H1 (cell line): ENCODE results near the gene TCEAL4. TPM values are rescaled to one million over a fixed set of nuclear protein-coding genes. Genes with fewer than 3 reads are reported as not detected.

Experiments
- CTCF ChIA-PET: fragments of 300-600 bp; sonication (Branson Sonifier 250); formaldehyde crosslinking; loops from one replicate; lab custom pipeline; 2021; ENCODE audit not compliant: partially characterized antibody; lab: Charles Lee
- POLR2A ChIA-PET: fragments of 300-600 bp; sonication (Branson Sonifier 250); formaldehyde crosslinking; loops from one replicate; lab custom pipeline; 2021; ENCODE audit warnings: inconsistent platforms; ENCODE audit not compliant: partially characterized antibody; lab: Charles Lee
- DNase-seq, 2 experiments: peaks; one replicate each; pipeline versions ENCODE4 v3.0.0 to v3.0.0-alpha.2; 2010 to 2022; ENCODE audit warnings: low spot score in 2 of 2, low read depth in 1 of 2, mixed read lengths in 1 of 2
- FAIRE-seq: peaks from 2 replicates; lab custom pipeline; 2011; peaks lifted over from hg19 to GRCh38; lab: Jason Lieb, UNC
- H2AFZ ChIP-seq: 2 replicates; pipeline ENCODE4 v1.8.1; 2012; ENCODE audit warnings: low read length, inconsistent platforms
- H2AK5ac ChIP-seq: 2 replicates; pipeline ENCODE4 v1.6.1; 2013; ENCODE audit warnings: low read depth, low read length
- H2BK120ac ChIP-seq: replicated peaks from 2 replicates; pipeline ENCODE3; 2013; ENCODE audit warnings: low read depth, low read length, inconsistent platforms
- H2BK12ac ChIP-seq: 2 replicates; pipeline ENCODE4 v1.6.1; 2013; ENCODE audit warnings: low read depth, low read length
- H2BK15ac ChIP-seq: 2 replicates; pipeline ENCODE4 v1.6.1; 2013; ENCODE audit warnings: low read length
- H2BK20ac ChIP-seq: 2 replicates; pipeline ENCODE4 v1.6.1; 2013; ENCODE audit warnings: low read length
- H2BK5ac ChIP-seq: 2 replicates; pipeline ENCODE4 v1.6.1; 2013; ENCODE audit warnings: low read depth, low read length
- H3K14ac ChIP-seq: 2 replicates; pipeline ENCODE4 v1.6.1; 2013; ENCODE audit warnings: inconsistent platforms; ENCODE audit not compliant: insufficient read length
- H3K18ac ChIP-seq: 2 replicates; pipeline ENCODE4 v1.6.1; 2013; ENCODE audit warnings: low read length; ENCODE audit errors: extremely low read depth
- H3K23ac ChIP-seq: 2 replicates; pipeline ENCODE4 v1.6.1; 2013; ENCODE audit warnings: inconsistent platforms; ENCODE audit not compliant: insufficient read length
- H3K23me2 ChIP-seq: 2 replicates; pipeline ENCODE4 v1.6.1; 2013; ENCODE audit warnings: low read depth, low read length
- H3K27ac ChIP-seq: 2 replicates; pipeline ENCODE4 v1.6.1; 2011; ENCODE audit warnings: low read depth, low read length, inconsistent platforms
- H3K27me3 ChIP-seq, 4 experiments: replicated peaks in 1 of 4; 1 replicate in 1 of 4; 2 replicates in 3 of 4; pipeline versions ENCODE4 v1.6.1 to v1.8.1; 2011 to 2013; ENCODE audit warnings: low read length in 3 of 4, mild to moderate bottlenecking in 3 of 4, inconsistent platforms in 2 of 4, mixed read lengths in 2 of 4, moderate library complexity in 1 of 4; ENCODE audit not compliant: control insufficient read depth in 3 of 4, insufficient read depth in 3 of 4; ENCODE audit errors: extremely low read depth in 1 of 4
- H3K36me3 ChIP-seq, 4 experiments: 2 replicates each; pipeline versions ENCODE4 v1.6.1 to v1.8.1; 2011 to 2013; ENCODE audit warnings: mild to moderate bottlenecking in 4 of 4, low read length in 3 of 4, moderate library complexity in 2 of 4, control low read depth in 1 of 4, inconsistent platforms in 1 of 4; ENCODE audit not compliant: insufficient read depth in 4 of 4, control insufficient read depth in 2 of 4
- H3K4ac ChIP-seq: replicated peaks from 2 replicates; pipeline ENCODE3; 2013; ENCODE audit warnings: low read length, low read depth, mixed read lengths, inconsistent platforms; ENCODE audit not compliant: insufficient read length
- H3K4me1 ChIP-seq, 4 experiments: replicated peaks in 1 of 4; 1 replicate in 1 of 4; 2 replicates in 3 of 4; pipeline versions ENCODE4 v1.6.1 to v1.8.1; 2011 to 2013; ENCODE audit warnings: low read length in 3 of 4, inconsistent platforms in 2 of 4, mixed read lengths in 1 of 4; ENCODE audit not compliant: insufficient read depth in 4 of 4, control insufficient read depth in 3 of 4
- H3K4me2 ChIP-seq, 2 experiments: 2 replicates each; pipeline versions ENCODE4 v1.6.1 to v1.8.1; 2011 to 2013; ENCODE audit warnings: low read depth in 2 of 2, low read length in 2 of 2, control low read depth in 1 of 2, inconsistent platforms in 1 of 2, mild to moderate bottlenecking in 1 of 2; ENCODE audit not compliant: insufficient read depth in 1 of 2
- H3K4me3 ChIP-seq, 4 experiments: fragments of 200-600, 300-600 bp in 1 of 4; sonication (generic), shearing (Covaris generic), sonication (Bioruptor Twin) in 1 of 4; 2 replicates each; pipeline versions ENCODE4 v1.5.1 to v1.8.1; 2011 to 2016; ENCODE audit warnings: low read length in 4 of 4, low read depth in 3 of 4, control low read depth in 2 of 4, inconsistent platforms in 2 of 4, mild to moderate bottlenecking in 2 of 4, mixed read lengths in 1 of 4, moderate library complexity in 1 of 4; ENCODE audit not compliant: insufficient read depth in 2 of 4; ENCODE audit errors: extremely low read depth in 1 of 4
- H3K56ac ChIP-seq: replicated peaks from 2 replicates; pipeline ENCODE3; 2013; ENCODE audit warnings: low read depth, mild to moderate bottlenecking, mixed read lengths, low read length, inconsistent platforms; ENCODE audit not compliant: insufficient read length
- H3K79me1 ChIP-seq: 2 replicates; pipeline ENCODE4 v1.6.1; 2013; ENCODE audit warnings: low read depth, low read length, control low read depth
- H3K79me2 ChIP-seq, 2 experiments: 2 replicates each; pipeline versions ENCODE4 v1.6.1 to v1.8.1; 2012 to 2013; ENCODE audit warnings: low read length in 2 of 2, mild to moderate bottlenecking in 2 of 2, inconsistent platforms in 1 of 2; ENCODE audit not compliant: insufficient read depth in 2 of 2, control insufficient read depth in 1 of 2
- H3K9ac ChIP-seq, 4 experiments: replicated peaks in 1 of 4; 1 replicate in 1 of 4; 2 replicates in 3 of 4; pipeline versions ENCODE4 v1.6.1 to v1.8.1; 2011 to 2013; ENCODE audit warnings: low read depth in 3 of 4, low read length in 3 of 4, control low read depth in 2 of 4, mild to moderate bottlenecking in 2 of 4, moderate library complexity in 2 of 4, inconsistent platforms in 1 of 4; ENCODE audit errors: extremely low read depth in 1 of 4
- H3K9me3 ChIP-seq, 2 experiments: 2 replicates each; pipeline versions ENCODE4 v1.6.1 to v1.8.1; 2012 to 2013; ENCODE audit warnings: mild to moderate bottlenecking in 2 of 2, moderate library complexity in 2 of 2, control low read depth in 1 of 2, inconsistent platforms in 1 of 2, low read depth in 1 of 2, low read length in 1 of 2, mixed read lengths in 1 of 2; ENCODE audit not compliant: insufficient read depth in 2 of 2
- H4K20me1 ChIP-seq, 2 experiments: replicated peaks in 1 of 2; 2 replicates each; pipeline versions ENCODE3 to v1.8.1; 2011 to 2013; ENCODE audit warnings: inconsistent platforms in 2 of 2, low read length in 2 of 2, mild to moderate bottlenecking in 1 of 2; ENCODE audit not compliant: insufficient read depth in 2 of 2, control insufficient read depth in 1 of 2
- H4K5ac ChIP-seq: 2 replicates; pipeline ENCODE4 v1.6.1; 2013; ENCODE audit warnings: low read length, low read depth, mixed read lengths, inconsistent platforms; ENCODE audit not compliant: insufficient read length
- H4K8ac ChIP-seq: 2 replicates; pipeline ENCODE4 v1.8.0; 2013; ENCODE audit warnings: mild to moderate bottlenecking, moderate library complexity, low read length, inconsistent platforms; ENCODE audit not compliant: insufficient read depth; ENCODE audit errors: extremely low read depth
- H4K91ac ChIP-seq: replicated peaks from 2 replicates; pipeline ENCODE3; 2013; ENCODE audit warnings: low read length, mixed read lengths, inconsistent platforms; ENCODE audit not compliant: insufficient read length
- BCL11A ChIP-seq, 2 experiments: IDR thresholded peaks; one replicate each; pipeline ENCODE4 v1.6.1; 2011; ENCODE audit warnings: low read depth in 2 of 2, low read length in 2 of 2, mild to moderate bottlenecking in 2 of 2
- CTBP2 ChIP-seq: IDR thresholded peaks from 2 replicates; pipeline ENCODE4 v1.7.0; 2011; ENCODE audit warnings: borderline replicate concordance, mild to moderate bottlenecking, moderate library complexity, mixed read lengths, low read length; ENCODE audit not compliant: insufficient read depth, insufficient read length
- SP2 ChIP-seq: IDR thresholded peaks from 2 replicates; pipeline ENCODE4 v1.6.1; 2012; ENCODE audit warnings: mild to moderate bottlenecking, low read length, inconsistent platforms
- WGBS, 2 experiments: shearing (Covaris generic) in 1 of 2; methylation state at CpG; one replicate each; pipeline versions ENCODE4 v1.1.6 to v1.1.7; 2013 to 2015; ENCODE audit warnings: low lambda C conversion rate in 2 of 2, mixed read lengths in 2 of 2, inconsistent platforms in 1 of 2, low coverage in 1 of 2, missing lambda C conversion rate in 1 of 2; ENCODE audit not compliant: insufficient replicate concordance in 2 of 2, insufficient coverage in 1 of 2, insufficient read length in 1 of 2; ENCODE audit errors: extremely low coverage in 1 of 2, missing lambda C conversion rate in 1 of 2; 5-methylcytosine and 5-hydroxymethylcytosine counted together
- polyA plus RNA-seq, 7 experiments: library from polyadenylated mRNA; depleted of rRNA in 3 of 7; stranded (reverse) in 5 of 7; unstranded in 2 of 7; fragments of >200 nt in 5 of 7; fragments of 200-250 nt in 2 of 7; gene quantifications; 1 replicate in 5 of 7; 2 replicates in 1 of 7; 4 replicates in 1 of 7; pipeline versions ENCODE4 v1.2.1 to v1.2.3, GENCODE V29; 2011 to 2013; ENCODE audit warnings: missing spikeins in 2 of 7, mixed read lengths in 2 of 7
- total RNA-seq: library from RNA; stranded (reverse); fragmentation: NEBNext Ultra II Directional; extraction: Animal tissue kit (Norgen Biotek cat#: 25700); gene quantifications from 2 replicates; pipeline ENCODE4 v1.2.1, GENCODE V29; 2021

TCEAL4 gene
- total and polyA plus RNA-seq, 2 of the 8 experiments (the other 6 are each of a cell fraction or from before 2014, with no cell fraction given), result 10.1 to 53.0 TPM

DNA sequence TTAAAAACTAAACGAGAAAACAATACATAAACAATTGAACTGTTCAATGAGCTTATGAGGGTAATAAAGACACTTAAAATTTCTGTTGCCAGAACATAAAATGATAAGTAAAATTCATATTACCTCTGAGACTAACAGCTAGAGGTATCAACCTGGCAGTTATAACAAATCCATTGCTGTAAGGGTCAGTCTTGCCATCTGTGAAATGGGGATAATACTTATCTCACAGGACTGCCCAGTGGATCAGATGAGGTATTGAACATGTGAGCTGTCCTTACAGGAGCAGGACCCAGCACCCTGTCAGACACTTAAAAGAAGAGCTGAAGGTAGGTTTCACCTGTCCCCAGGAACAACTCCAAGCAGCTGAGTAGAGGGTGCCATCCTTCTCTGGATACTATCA, 25.0 kb downstream of the TCEAL4 start:
- Histone ChIP-seq H2BK120ac (no peak overlapping the region), H3K79me2 (no peaks in the 10 kb centered on the region), H4K8ac (no peak overlapping the region), H3K18ac (no peak overlapping the region), H4K5ac (no peak overlapping the region), H3K4me1 (peaks cover 0 to 3% (median 0%) of the 10 kb centered on the region in 4 experiments; a peak in 2 of 7 replicates), H3K27me3 (no peaks in the 10 kb centered on the region), H2BK20ac (no peak overlapping the region), H3K9me3 (no peaks in the 10 kb centered on the region), H3K4ac (no peak overlapping the region), H2BK15ac (no peak overlapping the region), H3K79me1 (no peaks in the 10 kb centered on the region), H4K91ac (no peak overlapping the region), H3K27ac (no peak overlapping the region), H2BK12ac (no peak overlapping the region), H3K4me3 (no peak overlapping the region), H3K9ac (no peak overlapping the region), H3K14ac (no peak overlapping the region), H3K56ac (no peak overlapping the region), H2AFZ (no peak overlapping the region), H4K20me1 (no peaks in the 10 kb centered on the region), H3K36me3 (no peaks in the 10 kb centered on the region; a peak in 1 of 8 replicates), H3K4me2 (no peak overlapping the region), H2AK5ac (no peak overlapping the region), H3K23me2 (peaks cover 5% of the 10 kb centered on the region; the same call in 1 of the 2 replicates), H2BK5ac (no peak overlapping the region), H3K23ac (no peak overlapping the region)
- ChIA-PET POLR2A (no interaction called here), CTCF (no interaction called here)
- no peak for FAIRE-seq
- no peak for DNase-seq
- 85% methylated on average over 1 of the region's 1 CpG; no CpG with 5 or more reads in 1 of the 2 experiments for WGBS, 2 experiments
- TF ChIP-seq CTBP2 (no peak), SP2 (no peak), BCL11A (IDR thresholded peaks at IDR 0.05; ENCODE audit: low read depth in 2 of 2, low read length in 2 of 2) (no peak)
